Activated CD4-positive, CD25-positive, alpha-beta regulatory T cell treated with anti-CD3 and anti-CD28 coated beads, Interleukin-2, amount 50 U/mL, for 72 hours (primary cell): ENCODE data around the gene DLL4.
"Not testable (repeated sequence)": the region's sequence is repeated elsewhere in the genome, so short reads cannot be mapped to it uniquely, and the experiment has no call there.

Source experiments
- DNase-seq: peaks from one replicate; pipeline ENCODE4 v3.0.0; 2021

DLL4 gene

DNA sequence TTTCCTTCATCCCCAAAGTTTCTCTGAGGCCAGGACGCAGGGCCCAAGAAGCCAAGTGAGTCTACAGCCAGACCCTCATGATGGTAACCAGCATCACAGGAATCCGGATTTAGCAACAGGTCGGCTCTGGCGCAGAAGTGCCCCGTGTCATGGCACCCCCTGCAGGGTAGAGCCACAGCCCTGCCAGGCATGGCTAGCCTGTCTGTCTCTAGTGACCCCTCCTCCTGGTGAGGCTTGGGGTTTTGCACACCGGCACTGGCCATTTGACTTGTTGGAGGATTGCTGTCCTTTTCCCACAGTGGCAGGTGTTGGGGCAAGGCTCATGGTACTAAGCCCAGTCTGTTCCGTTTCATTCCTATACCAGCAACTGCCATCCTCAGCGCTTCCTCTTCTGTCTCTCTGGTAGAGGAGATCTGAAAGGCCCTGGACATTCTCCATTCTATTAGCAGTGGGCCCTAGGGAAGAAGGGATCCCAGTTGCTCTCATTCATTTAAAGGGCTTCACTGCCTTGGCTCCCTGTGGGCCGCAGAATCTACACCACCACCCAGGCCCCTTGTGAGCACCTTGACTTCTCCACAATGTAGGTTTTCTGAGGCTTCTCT is 14.7 kb downstream of the DLL4 start:
- DNase-seq, result no peak

DNA sequence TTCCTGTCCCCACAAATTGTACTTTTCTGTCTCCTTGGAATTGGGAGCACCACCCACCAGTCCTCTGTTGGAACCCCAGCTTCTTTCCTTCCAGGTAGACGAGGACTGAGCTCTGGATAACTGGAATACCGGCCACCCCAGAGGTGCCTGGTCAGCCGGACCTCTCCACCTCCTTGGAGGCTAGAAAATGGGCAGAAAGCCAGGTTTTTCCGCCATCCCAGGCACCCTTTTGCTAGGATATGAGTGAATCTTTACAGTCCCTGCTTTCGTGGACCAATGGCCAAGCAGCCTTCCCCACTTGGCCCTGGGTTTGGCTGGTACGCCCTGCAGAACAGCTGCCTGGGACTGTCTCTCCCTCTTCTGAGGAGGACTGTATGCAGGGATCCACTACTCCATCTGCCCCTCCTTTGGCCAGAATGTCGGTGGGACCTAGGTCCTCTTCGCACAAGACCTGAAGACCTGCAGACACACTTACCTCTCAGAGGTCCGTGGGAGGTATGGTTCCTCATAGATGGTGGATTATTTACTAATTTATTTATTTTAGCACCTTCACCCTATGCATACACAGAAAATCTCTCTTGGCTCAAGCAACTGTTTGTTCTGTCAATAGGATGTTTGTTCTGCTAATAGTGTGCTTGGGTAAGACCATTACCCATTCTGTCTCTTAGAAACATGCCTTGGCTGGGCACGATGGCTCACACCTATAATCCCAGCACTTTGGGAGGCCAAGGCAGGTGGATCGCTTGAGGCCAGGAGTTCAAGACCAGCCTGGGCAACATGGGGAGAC is 15.6 kb downstream of the DLL4 start:
- DNase-seq, result no peak

DNA sequence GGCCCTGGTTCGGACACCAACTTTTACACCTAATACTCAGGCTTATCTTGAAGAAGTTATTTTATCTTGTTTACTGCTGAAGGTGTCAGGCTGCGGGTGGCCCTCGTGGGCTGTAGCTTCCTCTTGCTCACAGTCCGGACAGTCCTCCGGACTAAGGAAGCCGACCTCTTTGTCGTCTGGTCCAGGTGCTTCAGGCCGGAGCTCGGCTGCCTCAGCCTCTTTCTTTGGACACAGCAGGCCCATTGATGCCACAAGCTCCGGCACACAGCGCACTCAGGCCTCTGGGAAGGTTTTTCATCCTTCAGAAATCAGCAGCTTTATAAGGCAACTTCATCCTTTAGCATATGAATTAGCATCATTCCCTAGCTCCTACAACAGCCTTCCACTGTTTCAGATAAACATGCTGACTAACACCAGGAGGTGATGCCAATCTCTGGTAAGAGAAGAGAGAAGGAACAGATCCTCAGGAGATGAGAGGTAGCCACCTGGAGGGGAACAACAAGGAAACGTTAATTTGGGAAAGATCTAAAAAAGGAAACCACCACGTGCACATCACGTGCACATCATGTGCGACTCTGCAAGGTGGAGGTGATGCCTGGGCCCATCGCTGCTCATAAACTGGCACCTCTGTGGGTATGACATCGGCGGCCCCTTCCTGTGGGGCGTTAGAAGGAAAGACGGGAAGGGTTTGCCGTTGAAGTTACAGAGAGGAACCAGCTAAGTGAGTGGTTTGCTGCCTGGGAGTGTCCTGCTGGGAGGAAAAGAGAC is 19.8 kb downstream of the DLL4 start:
- no peak for DNase-seq

DNA sequence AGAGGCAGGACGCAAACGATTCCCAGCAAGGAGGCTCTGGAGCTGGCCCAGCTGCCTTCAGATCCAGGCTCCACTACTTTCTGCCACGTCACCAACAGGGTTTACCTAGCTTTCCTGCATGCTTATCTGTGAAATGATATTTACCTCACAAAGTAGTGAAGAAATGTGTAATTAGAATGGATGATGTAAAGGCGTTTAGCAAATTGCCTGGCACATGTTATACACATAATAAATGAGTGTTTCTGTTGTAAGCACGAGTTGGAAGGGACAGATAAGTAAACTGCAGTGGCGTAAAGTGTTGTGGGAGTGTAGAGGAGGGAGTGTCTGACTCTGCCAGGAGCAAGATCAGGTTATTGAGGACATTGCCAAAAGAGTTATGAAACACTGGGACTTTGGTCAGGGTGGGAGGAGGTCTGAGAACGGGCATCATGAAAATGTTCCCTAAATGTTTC is 20.6 kb downstream of the DLL4 start:
- no peak for DNase-seq

DNA sequence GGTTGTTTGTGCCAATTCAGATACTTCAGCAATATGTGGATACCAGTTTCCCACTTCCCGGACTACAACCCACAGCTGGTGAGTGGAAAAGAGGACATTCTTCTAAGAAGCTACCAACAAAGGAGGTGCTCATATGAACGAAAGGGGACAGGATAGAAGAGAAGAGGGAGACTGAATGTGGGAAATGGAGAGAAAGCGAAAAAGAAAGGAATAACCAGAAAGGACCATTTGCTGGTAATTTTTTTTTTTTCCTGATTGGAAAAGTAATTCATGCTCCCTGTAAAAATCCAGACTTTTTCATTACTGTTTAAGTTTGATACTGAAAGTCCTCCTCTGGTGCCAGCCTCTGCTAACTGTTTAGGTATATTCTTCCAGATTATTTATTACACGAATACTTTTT is 22.6 kb downstream of the DLL4 start:
- DNase-seq, result no peak

DNA sequence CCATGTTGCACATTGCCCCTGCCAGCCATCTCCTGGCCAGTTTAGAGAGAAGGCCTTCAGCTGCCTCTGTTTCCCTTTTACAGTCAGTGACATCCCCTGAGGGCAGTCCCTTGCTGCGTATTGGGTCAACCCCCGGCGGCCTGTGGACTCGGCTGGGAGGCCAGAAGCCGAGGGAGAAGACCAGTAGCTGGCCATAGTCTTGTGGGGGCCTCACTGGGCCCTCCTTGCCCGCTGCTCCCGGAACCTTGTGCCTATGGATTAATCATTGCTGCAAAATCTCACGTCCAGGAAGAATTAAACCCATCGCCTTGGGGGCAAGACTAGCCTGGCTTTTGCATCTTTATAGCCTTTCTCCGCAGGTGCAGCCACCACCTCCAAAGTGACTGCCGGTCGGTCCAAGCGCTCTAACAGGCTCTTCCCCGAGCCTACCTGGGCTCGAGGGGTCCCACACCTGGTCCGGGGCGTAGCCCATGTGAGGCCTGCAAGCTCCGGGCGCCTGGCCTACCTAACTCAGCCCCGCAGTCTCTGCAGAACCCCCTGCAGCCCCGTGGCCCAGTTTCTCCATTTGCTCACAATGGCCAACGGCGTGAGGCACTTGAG is 23.3 kb downstream of the DLL4 start:
- DNase-seq, result no peak

DNA sequence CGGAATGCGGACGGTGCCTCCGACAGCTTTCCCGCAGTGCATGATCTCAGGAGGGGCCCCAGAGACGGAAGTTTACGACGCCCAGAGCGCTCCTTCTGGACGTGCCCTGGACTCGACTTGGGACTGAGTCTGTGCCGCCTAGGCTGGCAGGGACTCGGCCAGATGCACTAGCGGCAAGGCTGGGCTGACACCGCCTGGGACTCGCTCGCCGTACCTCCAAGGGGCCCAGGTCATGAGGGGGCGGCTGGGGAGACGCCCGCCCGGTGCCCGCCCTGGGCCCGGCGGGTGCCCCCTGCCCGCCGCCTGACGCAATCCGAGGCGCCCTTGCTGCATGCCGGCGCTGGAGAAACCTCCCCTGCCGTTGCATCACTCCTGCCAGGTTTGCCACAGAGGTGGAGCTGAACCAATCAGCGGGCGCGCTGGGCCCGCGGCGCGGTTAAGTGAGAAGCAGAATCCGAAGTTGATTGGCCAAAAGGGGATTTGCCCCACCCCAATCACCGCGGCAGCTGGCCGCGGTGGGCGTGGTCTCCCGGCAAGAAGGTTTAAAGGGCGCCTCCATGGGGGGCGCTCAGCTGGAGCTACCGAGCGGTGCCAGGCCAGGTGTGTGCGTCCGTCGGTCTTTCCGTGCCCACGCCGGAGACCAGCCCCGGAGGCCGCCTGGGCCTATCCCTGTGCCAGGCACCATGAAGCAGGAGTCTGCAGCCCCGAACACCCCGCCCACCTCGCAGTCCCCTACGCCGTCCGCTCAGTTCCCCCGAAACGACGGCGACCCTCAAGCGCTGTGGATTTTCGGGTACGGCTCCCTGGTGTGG is 24.0 kb downstream of the DLL4 start, which contains the start of gene CHAC1:
Gene CHAC1, plus strand, starts transcription at position 571 of the 812 bp plus-strand sequence. Its CDS starts 113 bp downstream, at position 684.
- peak; percentile 94 for DNase-seq

DNA sequence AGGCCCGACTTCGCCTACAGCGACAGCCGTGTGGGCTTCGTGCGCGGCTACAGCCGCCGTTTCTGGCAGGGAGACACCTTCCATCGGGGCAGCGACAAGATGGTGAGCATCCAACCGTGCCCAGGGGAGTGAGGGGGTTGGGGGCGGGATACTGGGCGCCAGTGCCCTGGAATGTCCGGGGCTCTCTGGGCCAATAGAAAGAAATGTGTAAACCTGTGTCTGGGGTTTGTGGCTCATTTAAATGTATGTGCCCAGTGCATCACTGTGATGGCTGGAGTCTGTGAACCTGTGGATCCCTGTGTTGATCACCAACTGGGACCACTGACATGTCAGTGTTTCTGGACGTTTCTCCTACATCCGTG is 24.6 kb downstream of the DLL4 start:
- DNase-seq, result no peak

DNA sequence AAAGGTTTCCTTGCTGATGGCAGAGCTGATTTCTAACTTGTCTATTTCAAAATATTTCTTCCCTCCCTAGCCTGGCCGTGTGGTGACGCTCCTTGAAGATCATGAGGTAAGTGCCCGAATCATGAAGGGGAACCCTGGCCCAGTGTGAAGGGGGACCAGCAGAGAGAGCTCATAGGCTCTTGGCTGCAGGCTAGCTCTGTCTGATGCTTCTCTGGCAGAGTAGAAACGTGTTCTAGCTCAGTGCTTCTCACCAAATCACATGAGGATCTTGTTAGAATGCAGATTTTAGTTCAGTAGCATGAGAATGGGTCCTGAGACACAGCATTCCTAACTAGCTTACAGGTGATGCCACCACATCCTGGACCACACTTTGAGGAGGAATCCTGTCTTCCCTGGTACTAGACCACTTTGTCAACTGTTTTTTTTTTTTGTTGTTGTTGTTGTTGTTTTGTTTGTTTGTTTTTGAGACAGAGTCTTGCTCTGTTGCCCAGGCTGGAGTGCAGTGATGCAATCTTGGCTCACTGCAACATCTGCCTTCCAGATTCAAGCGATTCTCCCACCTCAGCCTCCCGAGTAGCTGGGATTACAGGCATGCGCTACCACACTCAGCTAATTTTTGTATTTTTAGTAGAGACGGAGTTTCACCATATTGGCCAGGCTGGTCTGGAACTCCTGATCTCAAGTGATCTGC is 25.2 kb downstream of the DLL4 start:
- not testable (repeated sequence) for DNase-seq

DNA sequence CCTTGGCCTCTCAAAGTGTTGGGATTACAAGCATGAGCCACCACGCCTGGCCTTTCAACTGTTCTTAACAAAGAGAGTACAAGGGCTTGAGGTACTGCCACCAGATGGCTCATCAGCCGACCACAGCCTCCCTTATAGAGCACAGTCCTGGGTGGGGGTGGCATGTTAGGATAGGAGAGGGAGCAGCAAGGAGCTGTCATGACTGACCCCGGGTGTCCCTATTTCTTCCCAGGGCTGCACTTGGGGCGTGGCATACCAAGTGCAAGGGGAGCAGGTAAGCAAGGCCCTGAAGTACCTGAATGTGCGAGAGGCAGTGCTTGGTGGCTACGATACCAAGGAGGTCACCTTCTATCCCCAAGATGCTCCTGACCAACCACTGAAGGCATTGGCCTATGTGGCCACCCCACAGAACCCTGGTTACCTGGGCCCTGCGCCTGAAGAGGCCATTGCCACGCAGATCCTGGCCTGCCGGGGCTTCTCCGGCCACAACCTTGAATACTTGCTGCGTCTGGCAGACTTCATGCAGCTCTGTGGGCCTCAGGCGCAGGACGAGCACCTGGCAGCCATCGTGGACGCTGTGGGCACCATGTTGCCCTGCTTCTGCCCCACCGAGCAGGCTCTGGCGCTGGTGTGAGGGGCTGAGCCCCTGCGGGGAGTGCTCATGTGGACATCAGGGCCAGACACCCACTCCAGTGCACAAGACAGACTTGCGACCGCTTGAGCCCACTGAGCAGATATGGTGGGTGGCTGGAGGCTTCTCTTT is 26.2 kb downstream of the DLL4 start:
- DNase-seq, result no peak

DNA sequence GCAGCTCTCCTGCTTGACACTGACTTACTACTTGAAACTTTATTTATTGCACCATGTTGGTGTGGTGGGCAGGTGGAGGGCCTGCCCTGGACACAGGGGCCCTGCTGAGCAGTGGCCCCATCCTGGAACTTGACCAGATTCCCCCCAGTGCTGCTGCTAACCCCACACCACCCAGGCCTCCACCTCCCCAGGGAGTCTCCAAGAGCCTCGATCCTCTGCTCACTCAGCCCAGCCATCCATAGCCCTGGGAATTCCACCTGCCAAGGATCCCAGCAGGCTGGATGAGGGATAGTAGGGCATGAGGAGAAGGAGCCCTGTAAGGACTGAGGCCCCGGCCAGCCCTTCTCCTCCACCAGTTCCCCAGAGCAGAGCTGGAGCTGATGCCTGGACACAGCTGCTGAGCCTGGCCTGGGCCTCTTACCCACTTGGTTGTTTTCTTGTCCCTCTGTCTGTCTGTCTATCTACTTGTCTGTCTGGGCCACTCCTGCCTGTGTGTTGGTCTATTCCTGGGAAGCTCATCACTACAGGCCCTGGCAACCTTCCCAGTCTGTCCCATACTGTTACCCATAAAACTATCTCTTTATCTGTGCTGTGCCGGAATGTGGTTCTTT is 26.9 kb downstream of the DLL4 start:
- DNase-seq, result no peak

DNA sequence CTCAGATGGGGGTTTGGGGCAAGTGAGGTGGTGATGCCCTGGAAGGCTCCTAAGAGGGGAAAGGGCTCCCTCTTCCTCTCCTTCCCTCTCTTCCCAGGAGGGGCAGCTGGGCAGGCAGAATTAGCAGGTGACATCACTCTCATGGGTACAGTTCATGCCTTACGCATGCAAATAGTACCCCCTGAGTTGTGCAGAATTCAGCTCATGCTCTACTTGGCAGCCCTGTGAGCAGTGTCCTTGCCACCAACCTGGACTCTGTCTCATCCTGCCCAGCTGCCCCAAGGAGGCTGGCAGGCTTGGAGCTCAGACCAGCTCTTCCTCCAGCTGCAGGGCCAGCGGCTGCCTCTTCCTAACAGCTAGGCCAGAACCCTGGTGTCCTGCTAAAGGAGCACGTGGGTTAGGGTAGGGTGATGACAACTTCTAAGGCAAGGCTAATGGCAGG is 27.4 kb downstream of the DLL4 start:
- DNase-seq, result no peak

DNA sequence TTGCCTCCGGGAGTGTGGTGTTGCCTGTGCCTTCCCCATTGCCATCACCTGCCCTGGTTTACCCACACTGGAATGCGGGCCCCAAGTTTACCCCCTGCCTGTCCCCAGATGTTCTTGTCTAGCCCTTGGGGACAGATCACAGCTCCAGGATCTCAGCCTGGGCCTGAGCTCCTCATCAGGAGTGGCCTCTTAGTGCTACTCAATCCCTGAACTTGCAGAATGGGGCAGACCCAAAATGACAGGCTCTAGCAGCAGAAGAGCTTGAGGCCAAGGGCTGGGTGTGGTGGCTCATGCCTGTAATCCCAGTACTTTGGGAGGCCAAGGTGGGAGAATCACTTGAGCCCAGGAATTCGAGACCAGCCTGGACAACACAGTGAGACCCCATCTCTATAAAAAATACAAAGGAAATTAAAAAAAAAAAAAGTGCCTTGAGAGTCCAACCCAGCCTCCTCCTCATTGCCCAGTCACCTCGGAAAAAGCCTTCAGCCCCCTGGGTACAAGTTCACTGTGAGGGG is 28.0 kb downstream of the DLL4 start:
- no peak for DNase-seq

DNA sequence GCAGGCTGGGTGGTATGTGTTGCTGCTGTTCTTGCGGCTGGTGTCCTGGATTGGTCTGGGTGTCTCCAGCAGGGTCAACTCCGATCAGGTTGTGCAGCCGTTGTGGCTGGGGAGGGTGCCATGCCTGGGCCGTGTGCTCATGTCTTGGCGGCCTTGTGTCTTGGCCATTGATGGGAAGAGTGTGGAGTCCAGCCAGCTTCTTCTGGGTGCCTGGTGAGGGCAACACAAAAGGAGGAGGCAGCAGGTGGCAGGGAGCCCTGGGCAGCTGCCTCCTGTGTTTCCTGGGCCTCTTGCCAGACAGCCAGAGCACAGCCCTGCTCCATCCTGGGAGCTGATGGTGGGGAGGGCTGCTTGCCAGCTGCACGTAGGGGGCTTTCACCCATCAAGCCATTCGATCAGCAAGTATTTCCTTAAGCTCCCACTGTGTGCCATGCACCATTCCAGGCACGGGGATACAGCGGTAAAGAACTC is 28.5 kb downstream of the DLL4 start:
- no peak for DNase-seq

DNA sequence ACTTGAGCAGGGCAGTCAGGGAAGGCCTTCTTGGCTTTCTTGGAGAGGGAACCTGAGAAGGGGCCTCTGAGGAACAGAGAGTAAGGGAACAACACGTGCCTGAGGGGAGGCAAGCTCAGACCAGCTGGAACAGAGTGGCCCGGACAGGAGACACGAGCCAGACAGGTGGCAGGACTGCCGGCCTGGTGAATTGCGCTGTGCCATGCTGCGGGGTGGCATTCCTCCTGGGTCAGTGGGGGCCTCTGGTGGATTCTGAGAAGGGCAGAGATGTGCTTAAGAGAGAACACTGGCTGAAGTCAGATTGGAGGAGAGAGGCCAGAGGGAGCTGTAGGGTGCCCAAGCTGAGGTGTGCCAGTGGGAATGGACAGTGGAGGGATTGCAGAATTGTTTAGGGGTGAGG is 29.0 kb downstream of the DLL4 start:
- no peak for DNase-seq

DNA sequence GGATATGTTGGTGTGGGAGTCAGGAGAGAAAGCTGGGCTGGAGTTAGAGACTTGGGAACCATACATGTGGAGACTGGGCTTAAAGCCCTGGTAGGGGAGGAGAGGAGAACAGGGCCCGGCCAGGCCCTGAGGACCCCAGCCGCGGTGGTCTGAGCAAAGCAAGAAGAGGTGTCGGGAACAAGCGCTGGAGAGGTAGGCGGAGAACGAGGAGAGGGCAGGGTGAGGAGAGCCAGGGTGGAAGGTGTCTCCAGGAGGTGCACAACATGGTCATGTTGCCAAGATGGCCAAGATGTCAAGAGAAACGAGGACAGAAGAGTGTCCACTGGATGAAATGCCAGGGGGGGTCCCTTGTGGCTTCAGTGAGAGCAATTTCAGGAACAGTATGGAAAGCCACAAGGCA is 29.6 kb downstream of the DLL4 start:
- no peak for DNase-seq

DNA sequence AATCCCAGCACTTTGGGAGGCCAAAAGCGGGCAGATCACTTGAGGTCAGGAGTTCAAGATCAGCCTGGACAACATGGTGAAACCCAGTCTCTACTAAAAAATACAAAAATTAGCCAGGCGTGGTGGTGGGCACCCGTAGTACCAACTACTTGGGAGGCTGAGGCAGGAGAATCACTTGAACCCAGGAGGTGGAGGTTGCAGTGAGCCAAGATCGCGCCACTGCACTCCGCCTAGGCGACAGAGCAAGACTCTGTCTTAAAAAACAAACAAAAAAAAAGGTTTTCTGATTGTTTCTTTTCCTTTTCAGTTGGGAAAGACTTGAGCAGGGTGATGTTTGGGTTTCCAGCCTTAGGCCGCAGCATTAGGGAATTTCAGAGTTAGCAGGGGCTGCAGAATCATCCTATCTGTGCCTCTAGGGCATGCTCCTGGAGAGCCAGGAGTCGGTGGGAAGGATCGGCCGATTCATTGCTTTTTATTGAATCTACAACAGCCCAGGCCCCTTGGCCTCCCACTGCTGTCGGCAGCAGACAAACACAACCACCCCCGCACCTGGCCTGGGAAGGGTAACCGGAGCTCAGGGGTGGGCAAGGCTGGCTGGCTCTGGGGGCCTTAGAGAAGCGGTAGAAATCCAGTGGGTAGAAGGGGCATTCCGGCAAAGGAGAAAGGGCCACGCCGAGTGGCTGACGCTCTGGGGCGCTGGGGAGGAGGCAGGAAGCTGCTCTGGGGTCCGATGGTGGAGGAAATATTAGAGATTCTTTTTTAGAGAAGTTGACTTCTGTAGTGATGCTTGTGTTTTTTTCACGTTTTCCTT is 30.4 kb downstream of the DLL4 start:
- no peak for DNase-seq

DNA sequence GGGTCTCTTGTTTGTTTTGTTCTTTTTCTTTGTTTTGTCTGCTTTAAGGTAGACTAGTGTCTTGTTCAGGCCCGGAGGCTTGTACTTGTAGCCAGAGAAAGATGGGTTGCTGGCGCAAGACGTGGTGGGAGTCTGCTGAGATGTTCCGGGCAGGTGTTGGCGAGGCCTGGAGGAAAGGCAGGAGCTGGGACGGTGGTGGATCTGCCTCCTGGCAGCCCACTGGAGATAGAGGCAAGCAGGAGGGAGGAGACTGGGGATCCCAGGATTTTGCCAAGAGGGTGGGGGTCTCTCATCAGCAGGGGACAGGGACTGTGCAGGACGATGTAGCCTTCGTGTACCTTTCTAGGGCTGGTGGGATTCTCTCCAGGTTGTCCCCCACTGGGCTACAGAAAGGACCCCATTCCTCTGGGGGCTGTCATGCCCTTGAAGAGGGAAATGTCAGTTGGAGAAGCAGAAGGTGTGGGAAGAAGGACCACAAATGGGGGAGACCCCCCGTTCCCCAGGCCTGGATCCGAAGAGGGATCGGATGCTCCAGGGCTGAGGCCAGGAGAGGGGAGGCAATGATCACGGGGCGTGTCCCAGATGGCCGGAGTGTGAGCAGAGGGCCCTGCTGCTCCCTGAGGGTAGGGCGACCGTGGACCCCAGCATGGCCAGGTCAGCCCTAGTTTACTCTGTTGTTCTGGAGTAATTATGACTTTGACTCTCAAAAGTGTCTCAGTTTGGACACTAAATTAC is 31.2 kb downstream of the DLL4 start:
- no peak for DNase-seq

DNA sequence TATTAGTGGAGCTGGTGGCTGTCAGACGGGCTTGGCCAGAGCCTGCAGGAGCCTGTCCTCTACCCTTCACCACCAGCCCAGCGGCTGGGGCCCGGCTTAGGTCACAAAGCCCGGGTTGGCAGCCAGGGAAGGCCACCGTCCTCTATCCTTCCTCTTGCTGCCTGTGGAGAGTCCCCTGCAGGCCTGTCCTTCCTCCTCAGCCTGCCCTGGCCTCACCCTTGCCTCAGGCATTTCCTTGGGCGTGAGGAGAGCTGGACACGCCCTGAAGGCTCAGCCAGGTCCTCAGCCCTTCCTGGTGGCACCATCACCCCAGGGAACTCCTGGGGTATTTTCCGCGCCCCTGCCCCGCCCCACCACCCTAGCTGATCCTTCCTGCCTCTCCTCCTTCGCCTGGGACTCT is 31.8 kb downstream of the DLL4 start:
- no peak for DNase-seq
